GM04504 (cell line): ENCODE measurements around the gene ANK3.
"Not testable (repeated sequence)": the region's sequence is repeated elsewhere in the genome, so short reads cannot be mapped to it uniquely, and the experiment has no call there.

Experiments used
- DNase-seq: peaks from one replicate; pipeline ENCODE4 v3.0.0-alpha.2; 2012; ENCODE audit warnings: low read depth

ANK3 gene

DNA sequence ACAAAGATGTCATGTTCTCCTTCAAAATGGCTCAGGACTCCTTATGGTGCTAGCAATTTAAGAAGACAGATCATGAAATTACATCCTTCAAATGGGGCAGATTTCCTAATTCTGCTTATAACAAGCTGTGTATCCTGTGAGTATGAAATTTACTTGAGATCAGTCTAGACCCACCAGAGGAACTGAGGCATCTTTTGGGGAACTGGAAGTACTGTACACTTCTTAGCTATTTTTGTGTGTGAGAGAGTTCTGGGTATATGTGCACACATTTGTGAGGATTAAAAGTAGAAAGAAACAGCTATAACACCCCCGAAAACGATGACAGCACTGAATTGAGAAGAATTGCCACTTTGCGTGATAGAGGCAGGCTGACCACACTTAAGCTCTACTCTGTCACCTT, 296.4 kb downstream of the ANK3 start:
- no peak for DNase-seq

DNA sequence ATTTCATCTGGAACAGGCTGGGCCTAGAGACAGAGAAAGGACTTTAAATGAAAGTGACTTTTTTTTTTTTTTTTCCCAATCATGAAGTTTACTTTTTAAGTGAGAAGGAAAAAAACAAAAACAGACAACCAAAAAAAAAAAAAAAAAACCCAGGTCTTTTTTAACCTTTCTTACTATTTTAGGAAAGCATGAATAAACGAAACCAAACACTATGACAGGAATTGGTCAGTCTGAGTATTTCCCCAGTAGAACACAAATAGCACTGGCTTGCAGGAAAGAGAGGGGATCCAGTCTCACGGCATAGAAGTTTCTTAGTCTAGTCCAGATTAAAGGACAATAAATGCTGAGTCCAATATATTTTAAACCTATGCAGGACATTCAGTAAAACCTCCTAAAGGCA, 302.8 kb downstream of the ANK3 start:
- no peak for DNase-seq

GRCh38 chr10:60086421-60086820, 303.3 kb downstream of the ANK3 start:
- no peak for DNase-seq

DNA sequence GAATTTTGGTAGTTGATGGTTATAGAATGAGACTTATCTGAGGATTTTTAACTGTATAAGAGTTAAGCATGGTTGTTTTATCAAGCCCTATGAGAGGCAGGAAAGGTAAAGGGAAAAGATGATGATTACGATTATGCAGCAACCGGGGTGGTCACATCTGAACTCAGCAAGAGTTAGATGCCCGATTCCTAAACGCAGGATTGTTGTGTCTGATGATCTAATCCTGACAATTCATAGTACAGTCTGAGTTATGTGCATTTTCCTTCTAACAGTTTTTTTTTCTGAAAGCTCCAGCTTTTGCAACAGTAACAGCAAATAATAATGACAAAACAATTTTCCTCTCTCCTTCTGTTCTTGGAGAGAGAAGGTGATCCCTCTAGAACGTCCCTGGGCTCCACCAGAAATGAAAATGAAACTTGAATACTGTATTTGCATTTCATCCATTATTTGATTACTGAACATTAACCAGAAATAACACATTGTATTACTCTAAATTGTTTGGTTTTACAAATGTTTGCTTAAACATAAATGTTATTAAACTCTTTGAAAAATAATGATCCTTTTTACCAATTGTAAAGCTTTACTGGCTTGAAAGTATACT, 306.8 kb downstream of the ANK3 start:
- DNase-seq = no peak

DNA sequence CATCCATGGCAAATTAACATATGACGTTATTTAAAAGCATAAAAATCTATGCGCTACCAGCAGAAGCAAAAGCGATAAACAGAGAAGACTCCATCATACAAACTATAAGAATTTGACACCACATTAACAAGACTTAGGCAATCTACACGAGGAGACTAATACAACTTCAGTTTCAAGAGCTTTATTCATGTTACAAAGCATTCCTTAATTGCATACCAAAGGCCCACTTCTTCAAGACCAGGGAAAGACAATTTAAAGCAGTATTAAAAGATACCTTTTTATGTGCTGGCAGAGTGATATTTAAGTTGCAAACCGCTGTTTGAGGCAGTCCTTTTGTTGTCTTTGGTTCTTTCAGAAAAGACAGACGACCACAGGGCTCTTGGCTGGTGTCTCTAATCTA, 307.3 kb downstream of the ANK3 start:
- DNase-seq = no peak

- no peak for DNase-seq
Observed at GRCh38 chr10:60073781-60074656, 315.7 kb downstream of the ANK3 start.

- no peak for DNase-seq
Observed at GRCh38 chr10:60073397-60073780, 316.3 kb downstream of the ANK3 start.

GRCh38 chr10:60069311-60069710, 320.4 kb downstream of the ANK3 start:
- DNase-seq = no peak

- DNase-seq = no peak
Observed at GRCh38 chr10:60050366-60050765, 339.3 kb downstream of the ANK3 start.

- DNase-seq = no peak
Observed at GRCh38 chr10:60048091-60048501, 341.6 kb downstream of the ANK3 start.

DNA sequence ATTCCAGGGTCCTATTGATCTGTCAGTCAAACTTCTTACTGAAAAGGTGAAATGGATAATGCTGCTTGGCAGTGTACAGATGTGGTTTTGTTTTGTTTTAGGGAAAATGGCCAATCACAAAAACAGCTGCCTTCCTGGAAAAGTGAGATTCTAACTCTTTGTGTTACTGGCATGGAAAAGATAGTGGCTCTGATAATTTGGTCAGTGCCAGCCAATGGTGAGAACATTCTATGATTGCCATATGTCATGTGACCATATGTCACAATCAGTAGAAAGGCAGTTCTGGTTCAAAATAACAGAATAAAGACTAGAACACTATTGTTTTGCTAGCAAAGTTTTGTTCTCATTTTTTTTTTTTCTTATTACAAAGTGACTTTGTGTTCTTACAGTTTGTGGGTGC, 344.1 kb downstream of the ANK3 start:
- no peak for DNase-seq

- no peak for DNase-seq
Observed at GRCh38 chr10:60044971-60045370, 344.7 kb downstream of the ANK3 start.

DNA sequence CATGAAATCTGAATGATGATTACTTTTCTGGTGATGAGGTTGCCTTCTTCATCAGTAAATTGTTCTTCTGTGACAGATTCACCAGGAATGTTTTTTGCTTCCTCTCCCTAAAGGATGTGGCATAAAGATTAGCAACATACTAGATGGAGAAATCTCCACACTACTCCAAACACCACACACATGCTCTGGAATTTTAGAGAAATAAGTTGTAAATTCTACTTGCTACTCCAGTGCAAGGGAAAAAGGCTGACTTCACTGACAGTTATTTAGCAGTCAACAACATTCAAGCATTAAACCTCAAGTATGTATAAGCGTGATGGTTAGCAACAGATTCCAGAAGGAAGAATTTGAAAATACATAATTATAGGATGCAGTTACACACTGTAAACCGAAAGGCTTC, 345.4 kb downstream of the ANK3 start:
- DNase-seq = peak; percentile 38

DNA sequence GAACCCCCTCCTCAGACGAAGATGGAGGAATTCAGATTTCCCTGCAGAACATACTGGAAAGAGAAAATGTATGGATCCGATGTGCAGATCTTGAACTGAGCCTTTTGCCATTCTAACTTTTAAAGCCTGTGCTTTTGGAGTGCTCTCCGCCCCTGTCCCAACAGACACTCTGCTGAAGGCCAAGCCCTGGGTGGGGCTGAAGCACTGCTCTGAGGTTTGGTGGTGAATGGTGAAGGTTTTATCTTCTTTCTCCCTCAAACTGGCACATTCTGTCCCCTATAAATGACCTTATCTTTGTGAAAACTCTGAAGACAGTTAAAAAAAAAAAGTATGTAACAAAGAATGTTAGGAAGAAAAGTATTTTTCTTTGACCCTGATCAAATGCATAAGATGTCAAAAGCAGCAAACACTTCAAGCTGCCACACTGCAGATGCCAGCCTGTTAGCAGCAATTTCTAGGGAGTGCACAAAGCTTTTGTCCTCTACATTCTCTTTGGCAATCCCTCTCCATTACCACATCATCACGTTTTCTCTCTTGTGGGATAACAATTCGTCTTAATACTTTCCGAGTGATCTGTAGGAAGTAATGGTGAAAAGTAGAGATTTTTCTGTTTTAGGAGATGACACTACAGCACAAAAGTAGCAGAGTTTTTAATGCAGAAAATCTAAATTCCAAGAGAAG, 346.0 kb downstream of the ANK3 start:
- DNase-seq = no peak

GRCh38 chr10:60042914-60043313, 346.8 kb downstream of the ANK3 start:
- no peak for DNase-seq

- no peak for DNase-seq
Observed at GRCh38 chr10:60042262-60042661, 347.4 kb downstream of the ANK3 start.

GRCh38 chr10:60041489-60042133, 348.1 kb downstream of the ANK3 start:
- no peak for DNase-seq

DNA sequence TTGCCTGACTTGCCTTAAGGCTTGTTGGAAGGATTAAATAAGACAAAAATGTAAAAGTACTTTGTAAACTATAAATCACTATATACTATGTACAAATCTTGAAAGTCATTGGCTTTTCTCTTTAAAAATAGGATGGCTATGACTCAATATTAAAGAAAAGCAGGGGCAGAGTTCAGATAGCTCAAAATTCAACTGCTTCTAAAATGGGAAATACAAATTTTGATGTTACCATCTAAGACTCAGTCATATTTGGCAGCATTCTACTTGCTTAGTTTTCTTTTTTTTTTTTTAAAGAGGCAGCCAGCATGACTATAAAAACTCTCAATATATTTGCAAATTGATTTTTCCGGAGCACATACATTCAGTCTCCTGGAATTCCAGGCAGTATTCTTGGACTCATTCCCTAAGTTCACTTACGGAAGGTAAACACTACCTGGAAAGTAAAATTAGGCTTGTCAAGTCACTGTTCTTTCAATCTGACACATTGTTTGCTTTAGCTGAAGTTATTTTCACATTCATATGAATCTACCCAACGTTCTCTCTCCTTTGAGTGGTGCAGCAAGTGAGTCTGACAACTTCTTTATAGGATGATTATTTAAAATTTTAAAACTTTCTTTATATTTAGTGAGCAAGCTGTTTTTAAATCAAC, 349.5 kb downstream of the ANK3 start:
- no peak for DNase-seq

DNA sequence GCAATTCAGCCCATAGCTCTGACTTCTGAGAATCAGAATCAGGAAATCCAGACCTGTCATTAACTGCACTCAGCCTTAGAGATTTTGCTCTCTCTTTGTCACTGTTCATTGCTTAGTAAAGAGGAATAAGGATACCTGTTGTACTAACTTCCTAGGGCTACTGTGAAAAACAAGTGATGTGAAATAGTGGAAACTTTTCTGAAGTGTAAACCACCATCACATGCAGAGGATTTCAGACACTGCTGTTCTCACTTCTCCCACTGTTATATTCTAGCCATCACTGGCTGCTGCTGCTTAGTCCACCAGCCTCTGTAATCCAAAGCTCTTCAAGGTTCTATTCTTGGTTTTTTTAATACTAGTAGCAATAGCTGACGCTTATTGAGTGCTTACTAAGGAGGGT, 353.7 kb downstream of the ANK3 start:
- no peak for DNase-seq

GRCh38 chr10:60035375-60035774, 354.3 kb downstream of the ANK3 start:
- not testable (repeated sequence) for DNase-seq

DNA sequence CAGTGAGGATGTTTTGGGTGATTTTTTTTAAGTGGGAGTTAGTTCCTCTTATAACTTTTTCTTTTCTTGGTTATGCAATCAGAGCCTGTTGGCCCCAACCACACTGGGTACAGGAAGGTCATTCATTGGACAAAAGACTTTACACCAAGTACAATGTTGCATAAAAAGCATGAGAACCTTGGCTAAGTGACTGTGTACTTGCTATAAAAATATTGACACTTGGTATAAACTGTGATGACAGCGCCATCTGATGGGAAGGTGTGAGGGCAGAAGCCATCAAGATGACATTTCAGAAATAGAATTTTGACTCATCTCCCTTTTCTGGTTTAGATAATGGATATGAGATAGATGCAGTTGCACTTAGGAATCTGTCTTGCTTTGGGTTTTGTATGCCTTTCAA, 357.0 kb downstream of the ANK3 start:
- peak; percentile 24 for DNase-seq

- DNase-seq = no peak
Observed at GRCh38 chr10:60031664-60032063, 358.0 kb downstream of the ANK3 start.
